Progenitor cell of endocrine pancreas (in vitro differentiated cells): ENCODE data around the gene ZNF41. TPM values are rescaled to one million over a fixed set of nuclear protein-coding genes. Genes with fewer than 3 reads are reported as not detected.

Experiments
- DNase-seq: peaks from one replicate; pipeline ENCODE4 v3.0.0; 2021; ENCODE audit warnings: low spot score; ENCODE audit not compliant: unreplicated experiment
- H3K27ac Mint-ChIP-seq: 2 replicates; pipeline ENCODE4 v1.8.0; 2021; ENCODE audit warnings: mild to moderate bottlenecking, moderate library complexity, mixed read lengths
- H3K27me3 Mint-ChIP-seq: 2 replicates; pipeline ENCODE4 v1.8.0; 2021; ENCODE audit warnings: mixed read lengths
- H3K36me3 Mint-ChIP-seq: 2 replicates; pipeline ENCODE4 v1.8.0; 2022; ENCODE audit warnings: mixed read lengths; ENCODE audit not compliant: insufficient read depth
- H3K4me1 Mint-ChIP-seq: 2 replicates; pipeline ENCODE4 v1.8.0; 2021; ENCODE audit warnings: low read depth, mixed read lengths
- H3K4me3 Mint-ChIP-seq: 2 replicates; pipeline ENCODE4 v1.8.0; 2021; ENCODE audit warnings: low read depth, mild to moderate bottlenecking, moderate library complexity, mixed read lengths
- H3K9me3 Mint-ChIP-seq: 2 replicates; pipeline ENCODE4 v1.8.0; 2021; ENCODE audit warnings: low read depth, mixed read lengths
- total RNA-seq: library from RNA; stranded (reverse); gene quantifications from 2 replicates; pipeline ENCODE4 v1.2.1, GENCODE V29; 2021
- TF ChIP-seq, protein P1 (sequence below): fragments of 200-600 bp; sonication (generic); IDR thresholded peaks from one replicate; pipeline ENCODE4 v1.5.0; 2021; ENCODE audit warnings: antibody characterized with exemption, mild to moderate bottlenecking; ENCODE audit not compliant: unreplicated experiment

Gene ZNF41
- total RNA-seq, 1 donor from 2014 or later, result 6.1 TPM

DNA sequence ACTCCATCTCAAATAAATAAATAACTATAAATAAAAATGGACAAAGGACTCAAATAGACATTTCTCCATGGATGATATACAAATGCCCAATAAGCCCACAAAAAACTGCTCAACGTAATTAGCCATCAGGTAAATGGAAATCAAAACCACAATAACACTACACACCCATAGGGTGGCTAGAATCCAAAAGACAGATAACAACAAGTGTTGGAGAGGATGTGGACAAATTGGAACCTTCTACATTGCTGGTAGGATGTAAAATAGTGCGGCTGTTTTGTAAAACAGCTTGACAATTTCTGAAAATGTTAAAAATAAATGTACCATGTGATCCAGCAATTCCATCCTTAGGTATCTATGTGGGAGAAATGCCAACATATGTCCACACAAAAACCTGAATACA lies 60.6 kb downstream of the ZNF41 start:
- no peak overlapping the region for H3K27ac Mint-ChIP-seq
- H3K4me3 Mint-ChIP-seq, result no peak overlapping the region
- peaks cover 30% of the 10 kb centered on the region for H3K9me3 Mint-ChIP-seq
- H3K36me3 Mint-ChIP-seq, result peaks cover 7% of the 10 kb centered on the region
- H3K4me1 Mint-ChIP-seq, result no peaks in the 10 kb centered on the region
- TF ChIP-seq, protein P1, sequence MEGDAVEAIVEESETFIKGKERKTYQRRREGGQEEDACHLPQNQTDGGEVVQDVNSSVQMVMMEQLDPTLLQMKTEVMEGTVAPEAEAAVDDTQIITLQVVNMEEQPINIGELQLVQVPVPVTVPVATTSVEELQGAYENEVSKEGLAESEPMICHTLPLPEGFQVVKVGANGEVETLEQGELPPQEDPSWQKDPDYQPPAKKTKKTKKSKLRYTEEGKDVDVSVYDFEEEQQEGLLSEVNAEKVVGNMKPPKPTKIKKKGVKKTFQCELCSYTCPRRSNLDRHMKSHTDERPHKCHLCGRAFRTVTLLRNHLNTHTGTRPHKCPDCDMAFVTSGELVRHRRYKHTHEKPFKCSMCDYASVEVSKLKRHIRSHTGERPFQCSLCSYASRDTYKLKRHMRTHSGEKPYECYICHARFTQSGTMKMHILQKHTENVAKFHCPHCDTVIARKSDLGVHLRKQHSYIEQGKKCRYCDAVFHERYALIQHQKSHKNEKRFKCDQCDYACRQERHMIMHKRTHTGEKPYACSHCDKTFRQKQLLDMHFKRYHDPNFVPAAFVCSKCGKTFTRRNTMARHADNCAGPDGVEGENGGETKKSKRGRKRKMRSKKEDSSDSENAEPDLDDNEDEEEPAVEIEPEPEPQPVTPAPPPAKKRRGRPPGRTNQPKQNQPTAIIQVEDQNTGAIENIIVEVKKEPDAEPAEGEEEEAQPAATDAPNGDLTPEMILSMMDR, result no peak
- H3K27me3 Mint-ChIP-seq, result no peaks in the 10 kb centered on the region
- DNase-seq, result no peak

DNA sequence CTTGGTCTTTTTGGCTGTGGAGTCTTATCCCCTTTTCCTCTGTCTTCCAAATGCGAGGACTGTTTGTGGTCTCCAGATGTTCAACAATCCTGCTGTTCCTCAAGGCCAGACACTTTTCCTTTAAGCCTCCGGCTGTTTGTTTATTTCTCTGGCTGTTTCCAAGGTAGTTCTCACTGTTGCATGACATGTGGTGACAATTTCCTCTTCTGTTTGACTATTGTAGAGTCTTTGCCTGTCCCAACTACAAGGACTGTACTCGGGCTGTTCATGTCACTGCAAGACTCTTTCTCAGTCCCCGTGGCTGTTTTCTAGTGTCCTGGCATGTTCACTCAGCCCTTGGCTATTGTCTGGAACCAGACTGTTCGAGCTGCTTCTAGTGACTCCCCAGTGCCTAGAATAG lies 62.1 kb downstream of the ZNF41 start:
- no peaks in the 10 kb centered on the region for H3K4me1 Mint-ChIP-seq
- no peak for DNase-seq
- H3K9me3 Mint-ChIP-seq, result peaks cover 33% of the 10 kb centered on the region
- no peak overlapping the region for H3K4me3 Mint-ChIP-seq
- H3K27me3 Mint-ChIP-seq, result no peaks in the 10 kb centered on the region
- peaks cover 10% of the 10 kb centered on the region for H3K36me3 Mint-ChIP-seq
- TF ChIP-seq, protein P1, result no peak
- H3K27ac Mint-ChIP-seq, result no peak overlapping the region

DNA sequence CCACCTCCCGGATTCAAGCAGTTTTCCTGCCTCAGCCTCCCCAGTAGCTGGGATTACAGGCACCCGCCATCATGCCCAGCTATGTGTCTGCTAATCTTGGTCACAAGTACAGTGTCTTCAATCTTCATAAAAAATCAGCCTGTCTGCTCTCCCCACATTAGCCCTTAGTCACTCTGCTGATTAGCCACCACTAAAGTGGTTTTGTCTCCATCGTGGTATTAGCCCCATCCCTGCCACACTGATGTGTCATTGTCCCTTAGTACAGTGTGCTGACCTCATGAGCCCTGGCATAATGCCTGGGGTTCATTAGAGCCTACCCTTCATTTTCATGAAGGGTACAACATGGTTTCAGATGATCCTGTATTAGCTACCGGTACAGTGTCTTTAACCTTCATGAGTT lies 62.8 kb downstream of the ZNF41 start:
- H3K36me3 Mint-ChIP-seq, result peaks cover 13% of the 10 kb centered on the region
- H3K27ac Mint-ChIP-seq, result no peak overlapping the region
- peaks cover 32% of the 10 kb centered on the region for H3K9me3 Mint-ChIP-seq
- no peak overlapping the region for H3K4me3 Mint-ChIP-seq
- H3K4me1 Mint-ChIP-seq, result no peaks in the 10 kb centered on the region
- no peaks in the 10 kb centered on the region for H3K27me3 Mint-ChIP-seq
- TF ChIP-seq, protein P1, result no peak
- DNase-seq, result no peak

DNA sequence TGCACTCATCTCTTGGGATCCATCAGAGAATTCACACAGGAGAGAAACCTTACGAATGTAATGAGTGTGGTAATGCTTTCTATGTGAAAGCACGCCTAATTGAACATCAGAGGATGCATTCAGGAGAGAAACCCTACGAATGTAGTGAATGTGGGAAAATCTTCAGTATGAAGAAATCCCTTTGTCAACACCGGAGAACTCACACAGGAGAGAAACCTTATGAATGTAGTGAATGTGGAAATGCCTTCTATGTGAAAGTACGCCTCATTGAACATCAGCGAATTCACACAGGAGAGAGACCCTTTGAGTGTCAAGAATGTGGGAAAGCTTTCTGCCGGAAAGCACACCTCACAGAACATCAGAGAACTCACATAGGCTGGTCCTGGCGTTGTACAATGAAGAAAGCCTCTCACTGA lies 69.8 kb downstream of the ZNF41 start:
- Mint-ChIP-seq H3K9me3 (peaks cover 45% of the 10 kb centered on the region), H3K27ac (no peak overlapping the region), H3K4me1 (no peaks in the 10 kb centered on the region), H3K4me3 (no peak overlapping the region), H3K36me3 (peaks cover 45% of the 10 kb centered on the region), H3K27me3 (no peaks in the 10 kb centered on the region)
- TF ChIP-seq, protein P1, result no peak
- no peak for DNase-seq

Other genes starting within 250 kb of the ZNF41 start
- gene ZNF157, start 112.6 kb downstream of the ZNF41 start, total RNA-seq, result 2.0 TPM in 2 replicates
- gene ARAF, start 78.0 kb upstream of the ZNF41 start, total RNA-seq, result 76.8 and 77.7 TPM in 2 replicates
- 29.1 and 33.0 TPM in 2 replicates for gene TIMP1, start 99.2 kb upstream of the ZNF41 start, total RNA-seq
- gene SYN1, start 136.6 kb upstream of the ZNF41 start, total RNA-seq, result 5.3 and 6.7 TPM in 2 replicates
- 0.69 and 0.93 TPM in 2 replicates for gene CFP, start 146.7 kb upstream of the ZNF41 start, total RNA-seq
- gene ELK1, start 167.3 kb upstream of the ZNF41 start, total RNA-seq, result 24.7 and 25.5 TPM in 2 replicates
- gene UXT, start 176.0 kb upstream of the ZNF41 start, total RNA-seq, result 92.0 and 98.5 TPM in 2 replicates